Mesenchymal stem cell (in vitro differentiated cells and primary cell): Measurements from ENCODE around the gene RNU6-9.

Experiments
- DNase-seq: peaks from one replicate; pipeline ENCODE4 v3.0.0-alpha.2; 2013
- H2AFZ ChIP-seq: one replicate; pipeline ENCODE4 v1.6.1; 2013; ENCODE audit warnings: low read depth, mild to moderate bottlenecking, control low read depth, inconsistent platforms, low read length, moderate library complexity
- H2AK5ac ChIP-seq: 2 replicates; pipeline ENCODE4 v1.6.1; 2013; ENCODE audit warnings: low read length, moderate library complexity, mild to moderate bottlenecking, inconsistent platforms; ENCODE audit not compliant: severe bottlenecking
- H2BK120ac ChIP-seq: one replicate; pipeline ENCODE4 v1.6.1; 2013; ENCODE audit warnings: low read depth, mild to moderate bottlenecking, inconsistent platforms, low read length, moderate library complexity
- H2BK12ac ChIP-seq, 2 experiments: one replicate each; pipeline ENCODE4 v1.6.1; 2013; ENCODE audit warnings: inconsistent platforms in 2 of 2, low read length in 2 of 2, mild to moderate bottlenecking in 2 of 2, moderate library complexity in 2 of 2, control low read depth in 1 of 2
- H2BK15ac ChIP-seq: one replicate; pipeline ENCODE4 v1.6.1; 2013; ENCODE audit warnings: mild to moderate bottlenecking, low read depth, inconsistent platforms; ENCODE audit not compliant: poor library complexity, severe bottlenecking
- H2BK5ac ChIP-seq: 2 replicates; pipeline ENCODE4 v1.6.1; 2013; ENCODE audit warnings: low read depth, mild to moderate bottlenecking, low read length, control low read depth, inconsistent platforms; ENCODE audit not compliant: poor library complexity, severe bottlenecking
- H3K14ac ChIP-seq, 2 experiments: one replicate each; pipeline ENCODE4 v1.6.1; 2013; ENCODE audit warnings: inconsistent platforms in 2 of 2, low read length in 2 of 2, control low read depth in 1 of 2, mild to moderate bottlenecking in 1 of 2, moderate library complexity in 1 of 2
- H3K18ac ChIP-seq, 2 experiments: one replicate each; pipeline ENCODE4 v1.6.1; 2013; ENCODE audit warnings: inconsistent platforms in 2 of 2, low read length in 2 of 2, control low read depth in 1 of 2, low read depth in 1 of 2, mild to moderate bottlenecking in 1 of 2
- H3K23ac ChIP-seq, 2 experiments: one replicate each; pipeline ENCODE4 v1.6.1; 2013; ENCODE audit warnings: inconsistent platforms in 2 of 2, low read length in 2 of 2, mild to moderate bottlenecking in 2 of 2, moderate library complexity in 2 of 2, control low read depth in 1 of 2
- H3K27ac ChIP-seq: 2 replicates; pipeline ENCODE4 v1.5.1; 2013; ENCODE audit warnings: mild to moderate bottlenecking, moderate library complexity, low read length, control low read depth, inconsistent platforms; ENCODE audit not compliant: poor library complexity, severe bottlenecking
- H3K27me3 ChIP-seq, 2 experiments: 2 replicates each; pipeline versions ENCODE4 v1.6.1 to v1.7.0; 2013; ENCODE audit warnings: low read length in 2 of 2, mild to moderate bottlenecking in 2 of 2, moderate library complexity in 2 of 2, control low read depth in 1 of 2, inconsistent platforms in 1 of 2; ENCODE audit not compliant: control insufficient read depth in 1 of 2, insufficient read depth in 1 of 2
- H3K36me3 ChIP-seq, 2 experiments: 2 replicates each; pipeline versions ENCODE4 v1.6.1 to v1.7.0; 2013; ENCODE audit warnings: low read length in 2 of 2, control low read depth in 1 of 2, inconsistent platforms in 1 of 2, low read depth in 1 of 2, mild to moderate bottlenecking in 1 of 2; ENCODE audit not compliant: insufficient read depth in 2 of 2, control insufficient read depth in 1 of 2
- H3K4ac ChIP-seq, 2 experiments: one replicate each; pipeline ENCODE4 v1.6.1; 2013; ENCODE audit warnings: inconsistent platforms in 2 of 2, low read length in 2 of 2, mild to moderate bottlenecking in 2 of 2, moderate library complexity in 2 of 2, control low read depth in 1 of 2, low read depth in 1 of 2
- H3K4me1 ChIP-seq: 2 replicates; pipeline ENCODE4 v1.6.1; 2013; ENCODE audit warnings: low read depth, low read length, control low read depth; ENCODE audit not compliant: control insufficient read depth, insufficient read depth
- H3K4me2 ChIP-seq: 2 replicates; pipeline ENCODE4 v1.6.1; 2013; ENCODE audit warnings: low read length, mild to moderate bottlenecking, inconsistent platforms; ENCODE audit not compliant: poor library complexity, severe bottlenecking
- H3K4me3 ChIP-seq, 2 experiments: 2 replicates each; pipeline versions ENCODE4 v1.5.1 to v1.7.0; 2013; ENCODE audit warnings: low read length in 2 of 2, mild to moderate bottlenecking in 2 of 2, control low read depth in 1 of 2, low read depth in 1 of 2; ENCODE audit not compliant: insufficient read depth in 1 of 2
- H3K79me1 ChIP-seq: replicated peaks from 2 replicates; pipeline ENCODE4 v1.6.1; 2013; ENCODE audit warnings: mild to moderate bottlenecking, control low read depth, low read length, inconsistent platforms; ENCODE audit not compliant: poor library complexity, severe bottlenecking
- H3K9ac ChIP-seq: 2 replicates; pipeline ENCODE4 v1.7.0; 2013; ENCODE audit warnings: mild to moderate bottlenecking, low read length, moderate library complexity
- H3K9me3 ChIP-seq: 2 replicates; pipeline ENCODE4 v1.7.0; 2013; ENCODE audit warnings: mild to moderate bottlenecking, low read length; ENCODE audit not compliant: control insufficient read depth
- H4K8ac ChIP-seq: one replicate; pipeline ENCODE4 v1.6.1; 2013; ENCODE audit warnings: inconsistent platforms, mild to moderate bottlenecking, low read length, moderate library complexity
- H4K91ac ChIP-seq: one replicate; pipeline ENCODE4 v1.6.1; 2013; ENCODE audit warnings: mild to moderate bottlenecking, low read length, inconsistent platforms
- WGBS: methylation state at CpG from one replicate; pipeline ENCODE4 v1.1.7; 2013; ENCODE audit warnings: mixed read lengths; 5-methylcytosine and 5-hydroxymethylcytosine counted together

RNU6-9 gene

GRCh38 chr19:917323-918151 is 24.3 kb downstream of the RNU6-9 start, which contains the start of gene KISS1R:
KISS1R (plus strand) TSS chr19:917333; CDS start chr19:917503, 170 bp downstream.
- Histone ChIP-seq H2BK15ac (peak within 1 kb of the TSS; percentile 80), H4K8ac (no peak within 1 kb of the TSS), H3K4ac (no peak within 1 kb of the TSS), H2BK5ac (no peak within 1 kb of the TSS), H3K9ac (no peak within 1 kb of the TSS), H2AFZ (no peak within 1 kb of the TSS), H3K4me2 (peak within 1 kb of the TSS; percentile 69), H2BK120ac (no peak within 1 kb of the TSS), H3K23ac (peak within 1 kb of the TSS in 1 of 2 experiments; percentile 89), H3K18ac (peak within 1 kb of the TSS in 1 of 2 experiments; percentile 78), H3K36me3 (no peaks in the 10 kb centered on the region), H2BK12ac (peak within 1 kb of the TSS in 1 of 2 experiments; percentile 24), H3K79me1 (no peaks in the 10 kb centered on the region), H3K4me3 (peak within 1 kb of the TSS; percentile 29 to 44), H3K4me1 (peaks cover 41% of the 10 kb centered on the region), H3K14ac (peak within 1 kb of the TSS in 1 of 2 experiments; percentile 81), H3K27me3 (peaks cover 40 to 42% of the 10 kb centered on the region in 2 experiments), H4K91ac (no peak within 1 kb of the TSS), H3K27ac (no peak within 1 kb of the TSS), H2AK5ac (no peak within 1 kb of the TSS), H3K9me3 (no peaks in the 10 kb centered on the region)
- DNase-seq: peak; percentile 41
- WGBS: under 1% methylated on average over 80 of the region's 87 CpGs

DNA sequence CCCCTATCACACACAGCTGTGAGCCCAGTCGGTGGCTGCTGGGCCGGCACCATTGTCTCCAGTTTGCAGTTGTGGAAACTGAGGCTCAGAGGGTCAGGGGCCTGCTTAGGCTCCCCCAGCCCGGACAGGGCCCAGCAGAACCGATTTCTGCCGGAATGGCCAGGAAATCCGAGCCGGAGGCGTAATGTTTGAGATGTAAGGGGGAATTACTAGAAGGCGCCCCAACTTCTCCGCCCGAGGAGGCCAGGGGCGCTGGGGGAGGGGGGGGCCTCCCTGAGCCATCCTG is 24.8 kb downstream of the RNU6-9 start:
- H4K91ac ChIP-seq: no peak overlapping the region
- H2AK5ac ChIP-seq: no peak overlapping the region
- H2BK5ac ChIP-seq: no peak overlapping the region
- no peak overlapping the region for H3K4me2 ChIP-seq
- no peak overlapping the region for H3K23ac ChIP-seq
- H3K9me3 ChIP-seq: no peaks in the 10 kb centered on the region
- 11% methylated on average over 12 of the region's 12 CpGs for WGBS
- no peak overlapping the region for H3K14ac ChIP-seq
- no peak overlapping the region for H2BK12ac ChIP-seq
- no peak overlapping the region for H3K18ac ChIP-seq
- no peak overlapping the region for H2AFZ ChIP-seq
- no peak for DNase-seq
- no peak overlapping the region for H3K9ac ChIP-seq
- no peaks in the 10 kb centered on the region for H3K36me3 ChIP-seq
- no peak overlapping the region for H3K4me3 ChIP-seq
- peaks cover 40 to 42% of the 10 kb centered on the region in 2 experiments for H3K27me3 ChIP-seq
- H3K27ac ChIP-seq: no peak overlapping the region
- H4K8ac ChIP-seq: no peak overlapping the region
- peaks cover 41% of the 10 kb centered on the region for H3K4me1 ChIP-seq
- H3K79me1 ChIP-seq: no peaks in the 10 kb centered on the region
- H2BK15ac ChIP-seq: peak overlapping the region; percentile 80
- no peak overlapping the region for H3K4ac ChIP-seq
- H2BK120ac ChIP-seq: no peak overlapping the region

DNA sequence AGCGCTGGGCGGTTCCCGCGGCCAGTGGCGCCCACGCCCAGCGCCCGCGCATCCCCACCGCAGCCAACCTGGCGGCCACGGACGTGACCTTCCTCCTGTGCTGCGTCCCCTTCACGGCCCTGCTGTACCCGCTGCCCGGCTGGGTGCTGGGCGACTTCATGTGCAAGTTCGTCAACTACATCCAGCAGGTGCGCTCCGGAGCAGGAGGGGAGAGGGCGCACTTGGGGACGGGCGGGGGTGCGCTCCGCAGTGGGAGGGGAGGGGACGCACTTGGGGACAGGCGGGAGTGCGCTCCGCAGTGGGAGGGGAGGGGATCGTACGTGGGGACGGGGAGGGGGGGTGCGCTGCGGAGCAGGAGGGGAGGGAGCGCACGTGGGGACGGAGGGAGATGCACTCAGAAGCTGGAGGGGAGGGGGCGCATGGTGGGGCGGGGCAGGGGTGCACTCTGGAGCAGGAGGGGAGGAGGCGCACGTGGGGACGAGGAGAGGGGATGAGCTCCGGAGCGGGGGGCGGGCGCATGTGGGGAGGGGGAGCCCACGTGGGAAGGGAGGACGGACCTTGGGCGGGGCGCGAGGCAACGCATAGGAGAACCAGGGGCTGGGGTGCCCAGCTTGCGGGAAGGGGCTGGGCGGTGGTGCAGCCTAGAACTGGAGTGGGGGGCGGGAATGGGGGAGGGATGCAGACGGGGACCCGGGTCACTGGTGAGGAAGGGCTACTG is 25.4 kb downstream of the RNU6-9 start:
- Histone ChIP-seq H3K4me1 (peaks cover 38% of the 10 kb centered on the region), H2AFZ (no peak overlapping the region), H3K18ac (no peak overlapping the region), H3K4me2 (no peak overlapping the region), H4K8ac (no peak overlapping the region), H2BK120ac (no peak overlapping the region), H3K4ac (no peak overlapping the region), H3K9me3 (no peaks in the 10 kb centered on the region), H2BK5ac (no peak overlapping the region), H3K14ac (no peak overlapping the region), H3K27ac (no peak overlapping the region), H2BK12ac (no peak overlapping the region), H3K27me3 (peaks cover 40 to 42% of the 10 kb centered on the region in 2 experiments), H3K4me3 (peak overlapping the region in 1 of 2 experiments; percentile 20), H3K23ac (peak overlapping the region in 1 of 2 experiments; percentile 9), H3K9ac (no peak overlapping the region), H3K36me3 (no peaks in the 10 kb centered on the region), H2BK15ac (no peak overlapping the region), H4K91ac (no peak overlapping the region), H2AK5ac (no peak overlapping the region), H3K79me1 (peaks cover 4% of the 10 kb centered on the region)
- WGBS: 7% methylated on average over 46 of the region's 58 CpGs
- no peak for DNase-seq
